ENCODE results near the gene OTUD5.

GRCh38 chrX:48901069-48901468 lies 56.3 kb downstream of the OTUD5 start:
- TF ChIP-seq EZH2 (IDR thresholded peaks at IDR 0.05; ENCODE audit: insufficient read depth, poor library complexity, severe bottlenecking) (no peak), EZH2phosphoT487 (IDR thresholded peaks at IDR 0.05; ENCODE audit: insufficient read depth, low read depth) (no peak)

Measured in GM23248 (cell line).